ENCODE data around the gene GAGE12J. TPM values are rescaled to one million over a fixed set of nuclear protein-coding genes. Genes with fewer than 3 reads are reported as not detected.
"Not testable (repeated sequence)": the region's sequence is repeated elsewhere in the genome, so short reads cannot be mapped to it uniquely, and the experiment has no call there.

Gene GAGE12J
- total RNA-seq, 2 experiments from 2014 or later: not detected

DNA sequence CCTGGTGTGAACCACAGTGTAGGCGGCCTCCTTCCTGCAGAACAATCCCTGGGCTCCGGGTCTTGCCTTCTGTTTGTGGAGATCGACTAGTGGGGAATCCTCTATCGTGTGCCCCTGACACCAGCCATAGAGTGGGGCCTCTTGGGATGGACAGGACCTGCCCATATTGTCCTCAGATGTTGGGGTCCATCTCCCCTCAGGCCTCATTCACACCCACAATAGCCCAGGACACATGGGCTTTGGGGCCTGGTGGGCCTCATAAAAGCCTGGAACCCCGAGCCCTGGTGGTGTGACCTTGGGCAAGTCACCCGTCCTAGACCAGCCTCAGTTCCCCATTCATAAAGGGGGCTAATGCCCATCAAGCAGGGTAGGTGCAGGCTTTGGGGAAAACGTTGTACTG lies 31.6 kb upstream of the GAGE12J start:
- H3K27ac Mint-ChIP-seq: no peak overlapping the region
- DNase-seq (no peak), ATAC-seq (no peak)
- CTCF ChIA-PET: interaction anchor here (1.9 kb wide), 1 partner anchor 464 kb away, joined by 8 read pairs; no protein-coding TSS in a partner anchor
- no peaks in the 10 kb centered on the region for H3K9me3 Mint-ChIP-seq (ENCODE audit: insufficient read depth)
- H3K27me3 Mint-ChIP-seq (ENCODE audit: low read depth): no peaks in the 10 kb centered on the region
- peaks cover 37% of the 10 kb centered on the region for H3K4me1 Mint-ChIP-seq (ENCODE audit: low read depth)
- POLR2A ChIA-PET: no interaction called here
- peaks cover 10% of the 10 kb centered on the region for H3K36me3 Mint-ChIP-seq (ENCODE audit: low read depth)
- no peak overlapping the region for H3K4me3 Mint-ChIP-seq

DNA sequence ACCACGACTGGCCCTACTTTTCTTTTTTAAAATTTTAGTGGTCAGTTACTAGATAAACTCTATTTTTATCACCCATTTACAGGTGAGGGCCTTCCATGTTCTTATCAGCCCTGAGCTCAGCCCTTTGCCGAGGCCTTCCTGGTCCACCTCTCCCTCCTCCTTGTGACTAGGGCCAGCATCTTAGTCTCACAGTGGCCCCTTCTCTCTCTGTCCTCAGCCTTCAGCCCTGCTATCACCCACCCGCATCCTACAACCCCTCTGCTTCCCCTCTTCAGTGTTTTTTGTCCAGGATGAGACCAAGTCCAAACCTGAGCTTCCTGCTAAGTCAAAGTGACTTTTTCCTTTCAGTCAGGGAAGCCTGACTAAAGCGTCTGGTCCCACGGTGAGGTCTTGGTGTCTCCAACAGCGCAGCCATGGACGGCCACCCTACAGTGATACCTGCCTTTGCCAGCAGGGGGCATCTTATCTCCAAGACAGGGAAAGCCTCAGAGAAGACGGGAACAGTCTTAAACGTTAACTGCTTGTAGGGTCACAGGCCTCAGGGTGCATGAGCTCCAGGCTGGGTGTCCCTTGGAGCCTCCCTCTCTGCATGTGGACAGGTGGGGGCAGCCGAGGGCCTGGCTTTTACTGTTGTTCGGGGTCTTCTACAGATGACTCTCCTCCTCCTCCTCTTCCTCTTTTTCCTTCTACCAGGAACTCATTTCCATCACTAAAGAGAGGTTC lies 30.1 kb upstream of the GAGE12J start:
- CTCF ChIA-PET: interaction anchor here (0.8 to 1.9 kb wide), 7 partner anchors 10 to 462 kb away, joined by 3 to 8 read pairs (median 4); no protein-coding TSS in a partner anchor
- DNase-seq (peak; percentile 80), ATAC-seq (peak; percentile 91)
- Mint-ChIP-seq H3K36me3 (ENCODE audit: low read depth) (peaks cover 7% of the 10 kb centered on the region), H3K9me3 (ENCODE audit: insufficient read depth) (no peaks in the 10 kb centered on the region), H3K27me3 (ENCODE audit: low read depth) (peaks cover 8% of the 10 kb centered on the region), H3K27ac (peak overlapping the region; percentile 48), H3K4me3 (no peak overlapping the region), H3K4me1 (ENCODE audit: low read depth) (peaks cover 37% of the 10 kb centered on the region)
- POLR2A ChIA-PET: interaction anchor here (0.6 kb wide), 1 partner anchor 671 kb away, joined by 4 read pairs; no protein-coding TSS in a partner anchor

DNA sequence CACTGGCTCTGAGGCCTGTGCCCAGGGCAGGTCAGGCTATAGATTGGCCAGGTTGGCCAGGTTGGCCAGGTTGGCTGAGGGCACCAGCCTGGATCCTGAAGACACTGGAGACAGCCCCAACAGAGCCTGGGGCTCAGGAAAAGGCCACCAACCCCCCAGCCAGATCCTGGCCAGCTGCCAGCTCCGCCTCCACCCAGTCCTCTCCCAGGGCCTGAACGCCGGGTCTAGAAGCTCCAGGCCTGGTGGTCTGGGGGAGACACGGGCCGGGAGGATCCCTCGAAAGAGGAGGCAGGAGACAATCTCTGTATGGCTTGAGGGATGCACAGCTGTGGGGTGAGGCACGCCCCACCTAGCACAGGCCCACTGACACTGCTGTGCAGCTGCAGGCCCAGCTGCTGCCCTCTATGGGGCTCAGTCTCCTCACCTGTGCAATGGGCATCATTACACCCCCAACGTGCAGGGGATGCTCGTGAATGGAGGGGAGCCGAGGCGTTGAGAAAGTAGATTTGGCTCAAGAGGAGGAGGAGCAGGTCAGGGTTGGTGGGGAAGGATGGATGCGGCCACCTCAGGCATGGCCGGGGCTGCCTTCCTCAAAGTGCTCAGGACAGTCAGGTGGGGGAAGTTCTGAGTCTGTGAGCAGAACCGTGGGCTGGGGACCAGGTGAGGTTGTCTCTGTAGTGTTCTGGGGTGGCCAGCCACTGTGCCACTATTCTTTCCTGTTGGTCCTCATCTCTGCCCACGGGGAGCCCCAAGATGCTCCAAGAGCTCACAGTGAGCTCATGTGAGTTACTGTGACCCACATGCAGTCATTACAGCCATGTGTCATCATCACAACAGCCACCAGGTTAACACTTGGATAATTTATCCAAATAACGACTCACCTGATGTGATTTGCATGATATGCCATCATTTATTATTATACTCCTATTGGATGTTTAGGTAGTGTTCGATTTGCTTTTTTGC lies 29.2 kb upstream of the GAGE12J start:
- ATAC-seq: no peak

DNA sequence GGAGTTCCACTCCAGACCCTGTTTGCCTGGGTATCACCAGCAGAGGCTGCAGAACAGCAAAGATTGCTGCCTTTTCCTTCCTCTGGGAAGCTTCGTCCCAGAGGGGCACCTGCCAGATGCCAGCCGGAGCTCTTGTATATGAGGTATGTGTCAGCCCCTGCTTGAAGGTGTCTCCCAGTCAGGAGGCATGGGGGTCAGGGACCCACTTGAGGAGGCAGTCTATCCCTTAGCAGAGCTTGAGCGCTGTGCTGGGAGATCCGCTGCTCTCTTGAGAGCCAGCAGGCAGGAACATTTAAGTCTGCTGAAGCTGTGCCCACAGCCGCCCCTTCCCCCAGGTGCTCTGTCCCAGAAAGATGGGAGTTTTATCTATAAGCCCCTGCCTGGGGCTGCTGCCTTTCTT lies 22.5 kb upstream of the GAGE12J start:
- ATAC-seq; H3K36me3 Mint-ChIP-seq (ENCODE audit: low read depth); H3K4me1 Mint-ChIP-seq (ENCODE audit: low read depth); H3K27ac Mint-ChIP-seq; H3K9me3 Mint-ChIP-seq (ENCODE audit: insufficient read depth); DNase-seq; POLR2A ChIA-PET; CTCF ChIA-PET; H3K27me3 Mint-ChIP-seq (ENCODE audit: low read depth); H3K4me3 Mint-ChIP-seq: not testable (repeated sequence)

More for the DNA sequence above, 29.2 kb upstream of the GAGE12J start:
- Mint-ChIP-seq H3K9me3 (ENCODE audit: insufficient read depth) (no peaks in the 10 kb centered on the region), H3K27me3 (ENCODE audit: low read depth) (peaks cover 8% of the 10 kb centered on the region), H3K4me3 (no peak overlapping the region), H3K27ac (peak overlapping the region; percentile 48), H3K36me3 (ENCODE audit: low read depth) (peaks cover 1% of the 10 kb centered on the region), H3K4me1 (ENCODE audit: low read depth) (peaks cover 29% of the 10 kb centered on the region)
- ChIA-PET POLR2A (no interaction called here), CTCF (interaction anchor here (0.7 to 1.7 kb wide), 6 partner anchors 11 to 228 kb away, joined by 3 to 5 read pairs (median 3); no protein-coding TSS in a partner anchor)
- DNase-seq: no peak

DNA sequence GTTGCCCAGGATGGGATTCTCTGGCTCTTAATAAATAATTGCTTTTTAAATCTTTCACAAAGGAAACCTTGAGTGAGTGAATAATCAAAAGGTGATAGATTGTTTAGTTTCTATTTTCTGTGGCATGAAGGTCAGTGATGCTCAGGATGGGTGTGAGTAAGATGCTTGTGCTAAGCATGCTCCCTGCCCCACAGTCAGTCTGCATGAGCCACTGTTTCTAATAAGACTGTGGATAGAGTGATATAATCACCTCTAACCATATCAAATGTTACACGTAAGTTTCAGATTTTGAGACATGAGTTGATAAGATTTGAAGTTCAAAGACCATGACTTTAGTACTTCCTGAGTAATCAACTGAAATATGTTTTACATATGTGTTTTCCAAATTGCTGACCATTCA lies 21.1 kb upstream of the GAGE12J start:
- ChIA-PET CTCF (no interaction called here), POLR2A (no interaction called here)
- Mint-ChIP-seq H3K4me1 (ENCODE audit: low read depth) (no peaks in the 10 kb centered on the region), H3K27me3 (ENCODE audit: low read depth) (peaks cover 8% of the 10 kb centered on the region), H3K27ac (no peak overlapping the region), H3K36me3 (ENCODE audit: low read depth) (no peaks in the 10 kb centered on the region), H3K4me3 (no peak overlapping the region), H3K9me3 (ENCODE audit: insufficient read depth) (no peaks in the 10 kb centered on the region)
- ATAC-seq (no peak), DNase-seq (no peak)

DNA sequence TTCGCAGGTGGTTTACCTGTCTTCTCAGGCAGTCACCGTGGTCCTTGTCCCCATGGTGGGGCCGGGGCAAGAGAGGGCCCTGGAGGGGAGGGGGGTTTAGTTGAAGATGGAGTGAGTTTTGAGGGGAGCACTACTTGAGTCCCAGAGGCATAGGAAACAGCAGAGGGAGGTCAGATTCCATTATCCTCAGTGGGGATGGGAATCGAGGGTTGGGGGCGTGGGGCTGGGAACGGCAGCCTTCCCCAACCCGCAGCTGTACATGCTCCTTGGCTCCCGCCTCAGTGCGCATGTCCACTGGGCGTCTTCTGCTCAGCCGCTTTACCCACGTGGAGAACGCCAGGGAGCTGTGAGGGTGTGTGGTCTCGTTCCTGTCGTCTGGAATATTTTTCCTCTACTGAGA lies 18.5 kb upstream of the GAGE12J start, which contains the start of gene GAGE10:
GAGE10 (plus strand) TSS at position 301 of the 400 bp plus-strand sequence. CDS start 1,214 bp downstream, outside the sequence.
- no peak within 1 kb of the TSS for H3K27ac Mint-ChIP-seq
- no peaks in the 10 kb centered on the region for H3K9me3 Mint-ChIP-seq (ENCODE audit: insufficient read depth)
- CTCF ChIA-PET: no interaction called here
- peaks cover 2% of the 10 kb centered on the region for H3K4me1 Mint-ChIP-seq (ENCODE audit: low read depth)
- POLR2A ChIA-PET: no interaction called here
- DNase-seq: no peak
- H3K36me3 Mint-ChIP-seq (ENCODE audit: low read depth): no peaks in the 10 kb centered on the region
- H3K4me3 Mint-ChIP-seq: no peak within 1 kb of the TSS
- no peaks in the 10 kb centered on the region for H3K27me3 Mint-ChIP-seq (ENCODE audit: low read depth)
- ATAC-seq: no peak

DNA sequence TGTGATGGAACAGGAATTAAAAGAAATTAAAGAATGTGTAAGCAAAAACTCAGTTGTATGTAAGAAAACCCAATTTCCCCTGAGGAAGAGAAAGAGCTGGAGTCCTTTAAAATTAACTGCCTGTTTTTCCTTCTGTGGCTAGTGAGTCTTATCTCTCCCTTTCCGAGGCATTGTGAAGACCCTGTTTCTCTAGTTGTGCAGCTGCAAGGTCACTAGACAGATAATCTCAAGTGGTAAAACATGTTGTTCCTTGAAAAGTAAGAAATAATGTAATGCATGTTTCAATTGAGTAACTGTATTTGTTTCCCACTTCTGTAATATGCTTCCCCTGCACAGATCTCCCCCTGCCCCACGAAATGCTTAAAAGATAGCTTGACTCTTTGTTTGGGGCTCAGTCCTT lies 14.1 kb upstream of the GAGE12J start:
- ATAC-seq; DNase-seq; H3K4me3 Mint-ChIP-seq; CTCF ChIA-PET; H3K27ac Mint-ChIP-seq; H3K36me3 Mint-ChIP-seq (ENCODE audit: low read depth); H3K9me3 Mint-ChIP-seq (ENCODE audit: insufficient read depth); POLR2A ChIA-PET; H3K27me3 Mint-ChIP-seq (ENCODE audit: low read depth): not testable (repeated sequence)
- peaks cover 22% of the 10 kb centered on the region for H3K4me1 Mint-ChIP-seq (ENCODE audit: low read depth)

DNA sequence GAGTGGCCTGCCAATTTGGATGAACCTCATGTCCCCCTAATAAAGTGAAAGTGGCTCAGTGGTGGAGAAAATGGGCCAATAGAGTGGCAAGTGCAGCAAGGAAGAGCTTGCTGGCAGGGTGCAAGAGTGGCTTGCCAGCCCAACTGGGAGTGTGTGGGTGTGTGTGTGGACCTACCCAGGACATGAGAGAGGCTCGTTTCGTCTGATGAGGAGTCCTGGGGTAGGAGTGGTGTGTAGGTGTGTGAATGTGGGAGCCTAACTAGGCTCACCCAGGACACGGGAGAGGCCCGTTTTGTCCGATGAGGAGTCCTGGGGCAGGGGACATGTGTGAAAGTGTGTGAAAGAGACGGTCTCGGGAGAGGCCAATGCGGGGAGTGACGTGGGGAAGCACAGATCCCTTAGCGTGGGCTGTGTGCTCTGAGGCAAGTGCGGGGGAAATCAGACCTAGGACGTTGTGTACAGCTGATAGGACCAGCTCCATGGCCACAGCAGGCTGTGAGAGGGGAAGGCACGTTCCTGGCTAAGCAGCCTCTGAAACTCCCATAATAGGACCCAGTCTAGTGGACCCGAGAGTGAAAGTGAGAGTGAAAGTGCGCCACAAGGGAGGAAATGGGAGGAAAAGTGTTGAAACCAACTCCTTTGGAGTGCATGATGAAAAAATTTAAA lies 13.1 kb upstream of the GAGE12J start:
- H3K4me3 Mint-ChIP-seq: peak overlapping the region; percentile 69
- peaks cover 22% of the 10 kb centered on the region for H3K4me1 Mint-ChIP-seq (ENCODE audit: low read depth)
- ChIA-PET POLR2A (interaction anchor here (1.1 kb wide), 1 partner anchor 35 kb away, joined by 3 read pairs; no protein-coding TSS in a partner anchor), CTCF (interaction anchor here (1.0 kb wide), 1 partner anchor 40 kb away, joined by 3 read pairs; no protein-coding TSS in a partner anchor)
- ATAC-seq (peak; percentile 82), DNase-seq (peak; percentile 50)
- no peaks in the 10 kb centered on the region for H3K27me3 Mint-ChIP-seq (ENCODE audit: low read depth)
- peak overlapping the region; percentile 90 for H3K27ac Mint-ChIP-seq
- H3K9me3 Mint-ChIP-seq (ENCODE audit: insufficient read depth): no peaks in the 10 kb centered on the region
- H3K36me3 Mint-ChIP-seq (ENCODE audit: low read depth): no peaks in the 10 kb centered on the region

DNA sequence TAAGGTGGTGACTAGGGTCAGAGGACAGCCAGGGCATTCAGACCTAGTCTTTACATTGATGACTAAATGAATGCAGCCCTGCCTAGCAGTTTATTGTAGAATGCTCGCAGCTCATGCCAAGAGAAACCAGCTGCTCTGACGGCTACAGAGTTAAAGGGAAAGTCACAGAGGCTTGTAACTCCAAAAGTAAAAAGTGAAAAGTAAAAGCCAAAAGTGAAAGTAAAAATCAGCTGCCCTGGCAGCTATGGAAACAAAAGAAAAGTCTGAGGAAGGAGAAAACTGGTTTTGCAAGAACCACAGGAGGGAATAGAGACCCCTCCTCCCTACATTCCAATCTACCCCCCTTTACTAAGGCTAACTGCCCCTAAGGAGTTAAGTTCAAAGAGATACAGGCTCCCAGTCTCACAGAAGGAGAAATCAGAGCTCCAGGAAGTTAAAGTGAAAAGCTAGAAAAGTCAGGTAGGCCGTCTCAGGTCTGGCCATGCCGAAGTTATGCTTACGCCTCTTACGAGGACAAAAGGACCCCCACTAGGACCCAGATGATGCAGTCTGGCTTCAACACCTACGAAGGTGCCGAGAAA lies 12.3 kb upstream of the GAGE12J start:
- Mint-ChIP-seq H3K27ac (peak overlapping the region; percentile 90), H3K27me3 (ENCODE audit: low read depth) (no peaks in the 10 kb centered on the region), H3K4me1 (ENCODE audit: low read depth) (peaks cover 22% of the 10 kb centered on the region), H3K4me3 (peak overlapping the region; percentile 69), H3K36me3 (ENCODE audit: low read depth) (no peaks in the 10 kb centered on the region), H3K9me3 (ENCODE audit: insufficient read depth) (no peaks in the 10 kb centered on the region)
- DNase-seq: peak; percentile 22
- POLR2A ChIA-PET: no interaction called here
- ATAC-seq: peak; percentile 73
- CTCF ChIA-PET: interaction anchor here (1.0 to 1.2 kb wide), 2 partner anchors 18 to 40 kb away, joined by 3 to 5 read pairs; no protein-coding TSS in a partner anchor

DNA sequence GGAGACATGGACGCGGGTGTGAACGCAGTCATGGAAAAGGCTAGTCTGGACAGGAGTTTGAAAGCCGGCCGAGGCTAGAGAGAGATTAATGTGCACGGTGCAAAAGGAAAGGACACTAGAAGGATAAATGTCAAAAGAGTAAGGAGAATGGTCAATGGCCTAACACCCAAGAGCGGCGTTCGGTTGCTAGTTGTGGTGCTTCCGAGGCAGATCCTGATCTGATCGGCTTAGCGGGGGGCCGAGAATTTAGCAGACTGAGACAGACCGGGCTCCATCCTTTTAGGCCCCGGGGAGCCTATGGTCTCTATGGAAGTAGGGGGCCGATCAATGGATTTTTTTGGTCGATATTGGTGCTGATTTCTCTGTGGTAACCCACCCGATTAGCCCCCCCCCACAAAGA lies 11.5 kb upstream of the GAGE12J start:
- CTCF ChIA-PET: interaction anchor here (1.2 kb wide), 1 partner anchor 18 kb away, joined by 5 read pairs; no protein-coding TSS in a partner anchor
- Mint-ChIP-seq H3K4me3 (no peak overlapping the region), H3K27ac (no peak overlapping the region)

DNA sequence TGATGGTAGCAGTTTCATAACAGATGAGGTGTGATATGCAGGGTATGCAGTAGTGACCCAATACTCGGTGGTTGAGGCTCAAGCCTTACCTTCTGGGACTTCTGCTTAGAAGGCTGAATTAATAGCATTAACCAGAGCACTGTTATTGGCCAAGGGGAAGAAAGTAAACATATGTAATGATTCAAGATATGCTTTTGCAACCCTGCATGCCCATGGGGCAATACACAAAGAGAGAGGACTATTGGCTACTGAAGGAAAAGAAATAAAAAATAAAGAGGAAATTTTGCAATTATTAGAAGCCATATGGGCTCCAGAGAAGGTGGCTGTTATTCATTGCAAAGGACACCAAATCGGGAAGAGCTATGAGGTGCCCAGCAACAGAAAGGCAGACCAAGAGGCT lies 9.7 kb upstream of the GAGE12J start:
- ChIA-PET CTCF (no interaction called here), POLR2A (no interaction called here)
- Mint-ChIP-seq H3K9me3 (ENCODE audit: insufficient read depth) (no peaks in the 10 kb centered on the region), H3K27me3 (ENCODE audit: low read depth) (no peaks in the 10 kb centered on the region), H3K27ac (no peak overlapping the region), H3K4me1 (ENCODE audit: low read depth) (peaks cover 22% of the 10 kb centered on the region), H3K36me3 (ENCODE audit: low read depth) (no peaks in the 10 kb centered on the region), H3K4me3 (no peak overlapping the region)
- ATAC-seq: no peak
- no peak for DNase-seq

More for the DNA sequence above, 11.5 kb upstream of the GAGE12J start:
- ATAC-seq (no peak), DNase-seq (no peak)
- POLR2A ChIA-PET: no interaction called here
- H3K4me1 Mint-ChIP-seq (ENCODE audit: low read depth): peaks cover 22% of the 10 kb centered on the region
- H3K36me3 Mint-ChIP-seq (ENCODE audit: low read depth): no peaks in the 10 kb centered on the region
- no peaks in the 10 kb centered on the region for H3K9me3 Mint-ChIP-seq (ENCODE audit: insufficient read depth)
- no peaks in the 10 kb centered on the region for H3K27me3 Mint-ChIP-seq (ENCODE audit: low read depth)
